GM03348 (cell line): ENCODE results near the gene MT1F.
"Not testable (repeated sequence)": the region's sequence is repeated elsewhere in the genome, so short reads cannot be mapped to it uniquely, and the experiment has no call there.

Experiments
- DNase-seq: peaks from one replicate; pipeline ENCODE4 v3.0.0; 2012; ENCODE audit warnings: low spot score

MT1F gene

DNA sequence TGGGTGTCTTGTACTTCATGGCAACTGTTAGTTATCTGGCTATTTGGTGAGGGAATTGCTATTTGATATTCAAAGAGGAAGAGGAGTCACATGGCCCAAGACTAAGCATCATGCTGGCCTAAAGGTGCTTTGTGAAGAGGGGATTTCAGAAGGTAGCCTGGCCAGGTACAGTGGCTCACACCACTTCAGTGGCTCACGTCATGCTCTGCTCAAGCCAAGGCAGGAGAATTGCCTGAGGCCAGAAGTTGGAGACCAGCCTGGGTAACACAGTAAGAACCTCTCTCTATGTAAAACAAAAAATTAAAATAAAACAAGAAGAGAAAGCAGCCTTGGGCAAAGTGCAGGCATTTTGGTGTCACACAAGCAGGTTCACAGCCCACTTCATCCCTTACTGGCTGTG is 12.4 kb upstream of the MT1F start:
- no peak for DNase-seq

GRCh38 chr16:56645838-56646237 is 11.9 kb upstream of the MT1F start:
- no peak for DNase-seq

- no peak for DNase-seq
Measured at GRCh38 chr16:56647641-56648431, 9.9 kb upstream of the MT1F start.

DNA sequence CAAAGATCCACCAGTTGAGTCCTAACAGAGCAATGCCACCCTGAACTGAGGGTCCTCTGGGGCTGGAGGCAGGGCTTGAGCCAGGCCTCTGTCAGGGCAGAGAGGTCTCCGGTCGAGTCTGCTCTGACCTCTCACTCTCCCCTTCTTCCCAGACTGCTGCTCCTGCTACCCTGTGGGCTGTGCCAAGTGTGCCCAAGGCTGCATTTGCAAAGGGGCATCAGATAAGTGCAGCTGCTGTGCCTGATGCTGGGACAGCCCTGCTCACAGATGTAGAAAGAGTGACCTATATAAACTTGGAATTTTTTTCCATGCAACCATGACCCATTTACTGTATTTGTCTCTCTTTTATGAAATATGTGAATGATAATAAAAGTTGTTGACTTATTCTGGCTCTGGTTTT is 8.5 kb upstream of the MT1F start:
- DNase-seq = no peak

DNA sequence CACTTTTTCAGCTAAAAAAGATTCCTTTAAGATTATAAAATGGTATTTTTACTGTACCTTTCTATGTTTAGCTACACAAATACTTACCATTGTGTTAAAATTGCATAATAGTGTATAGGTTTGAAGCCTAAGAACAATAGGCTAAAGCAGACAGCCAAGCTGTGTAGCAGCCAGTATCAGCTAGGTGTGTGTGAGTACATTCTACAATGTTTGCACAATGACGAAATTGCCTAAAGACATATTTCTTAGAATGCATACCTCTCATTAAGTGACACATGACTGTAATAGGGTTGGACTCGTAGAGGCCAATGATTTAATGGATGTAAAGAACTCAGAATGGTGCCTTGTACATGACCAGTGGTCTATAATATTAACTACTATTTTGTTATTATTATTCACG is 7.9 kb upstream of the MT1F start:
- DNase-seq = no peak

- no peak for DNase-seq
Measured at GRCh38 chr16:56651586-56651985, 6.2 kb upstream of the MT1F start, which contains the start of gene MT1B. Gene MT1B (plus strand): TSS chr16:56651886. CDS start chr16:56651954, 68 bp downstream.

GRCh38 chr16:56652600-56652999 is 5.2 kb upstream of the MT1F start:
- DNase-seq = no peak

GRCh38 chr16:56653218-56653617 is 4.5 kb upstream of the MT1F start:
- DNase-seq = no peak

- no peak for DNase-seq
Measured at GRCh38 chr16:56658327-56658875, 642 bp downstream of the MT1F start.

DNA sequence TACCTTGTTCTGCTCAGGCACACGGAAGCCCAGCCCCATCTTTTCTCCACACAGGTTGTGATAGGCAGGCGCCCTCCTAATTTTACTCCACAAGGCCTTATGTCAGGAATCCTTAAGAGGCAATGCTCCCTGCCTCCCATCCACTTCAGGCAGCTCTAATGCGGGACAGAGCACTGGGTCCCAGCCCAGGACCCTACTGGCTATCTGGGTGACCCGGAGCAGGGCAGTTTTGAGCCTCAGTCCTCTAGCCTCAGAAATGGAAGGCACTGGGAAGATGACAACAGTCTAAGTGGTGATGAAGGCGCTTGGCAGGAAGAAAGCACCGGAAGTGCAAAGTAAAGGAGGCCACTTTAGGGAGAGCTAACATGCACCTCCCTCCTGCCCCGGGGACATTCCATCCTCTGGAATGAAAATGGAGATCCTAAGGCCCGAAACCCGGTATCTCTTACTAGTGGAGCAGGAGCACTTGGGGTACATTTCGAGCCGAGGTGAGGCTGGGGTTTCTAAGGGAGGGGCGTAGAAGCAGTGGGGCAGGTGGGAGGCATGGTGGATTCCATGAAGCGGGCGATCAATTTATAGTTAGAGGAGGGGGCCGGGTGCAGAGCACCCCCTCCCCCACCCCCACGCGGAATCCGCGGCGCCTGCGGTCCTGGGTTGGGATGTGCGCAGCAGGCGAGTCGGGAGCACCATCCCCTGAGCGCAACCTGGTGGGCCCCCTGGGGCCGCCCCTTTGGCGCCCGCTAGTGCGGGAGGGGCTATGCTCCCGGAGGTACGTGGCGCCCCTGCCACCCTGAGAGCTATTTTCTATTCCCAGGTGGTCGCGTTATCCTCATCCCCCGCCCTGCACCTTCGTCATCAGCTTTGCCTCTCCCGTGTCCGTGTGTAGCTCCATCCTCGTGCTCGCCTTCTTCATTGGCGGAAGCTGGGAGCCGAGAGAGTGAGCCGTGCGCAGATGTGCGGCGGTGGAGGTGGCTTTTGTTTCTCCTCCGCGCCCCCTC is 4.9 kb downstream of the MT1F start:
- DNase-seq = no peak

- DNase-seq = no peak
Measured at GRCh38 chr16:56664506-56664905, 6.7 kb downstream of the MT1F start.

GRCh38 chr16:56665286-56666261 is 7.8 kb downstream of the MT1F start:
- not testable (repeated sequence) for DNase-seq

DNA sequence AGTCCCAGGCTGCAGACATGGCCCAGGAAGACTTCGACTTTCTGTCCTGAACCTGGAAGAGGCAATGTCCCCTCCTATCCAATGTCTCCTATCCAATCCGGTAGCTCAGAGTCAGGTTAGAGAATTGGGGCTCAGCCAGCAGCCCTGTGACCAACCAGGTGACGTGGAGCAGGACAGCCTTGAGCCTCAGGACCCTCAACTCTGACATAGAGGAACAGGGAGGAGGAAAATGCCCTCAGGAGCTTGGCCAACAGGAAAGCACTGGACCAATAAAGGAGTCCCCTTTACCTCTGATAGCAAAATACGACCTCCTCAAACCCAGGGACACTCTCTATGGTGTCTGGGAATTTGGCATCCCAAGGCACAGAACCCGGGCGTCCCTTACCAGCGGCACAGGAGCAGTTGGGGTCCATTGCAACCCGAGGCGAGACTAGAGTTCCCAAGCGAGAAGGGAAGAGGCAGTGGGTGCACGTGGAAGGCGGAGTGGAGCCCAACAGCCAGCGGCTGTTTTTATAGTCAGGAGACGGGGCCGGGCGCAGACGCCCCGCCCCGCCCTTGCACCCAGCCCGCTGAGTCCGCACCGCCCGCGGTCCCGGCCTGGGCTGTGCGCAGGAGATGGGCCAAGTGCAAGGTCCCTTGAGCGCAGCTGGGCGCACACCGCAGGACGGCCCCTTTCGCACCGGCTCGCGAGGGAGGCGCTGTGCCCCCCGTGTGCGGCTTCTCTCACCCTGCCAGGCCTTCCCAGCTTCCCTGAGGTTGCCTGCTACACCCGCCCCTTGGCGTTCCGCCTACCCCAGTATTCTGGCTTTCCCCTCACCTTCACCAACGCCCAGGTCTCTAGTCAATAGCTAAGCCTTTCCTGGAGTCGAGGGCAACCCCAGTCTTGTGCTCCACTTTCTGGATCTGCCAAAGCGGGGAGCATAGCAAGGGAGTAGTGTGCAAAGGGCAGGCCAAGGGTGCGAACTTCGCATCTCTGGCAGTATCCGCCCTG is 10.1 kb downstream of the MT1F start, which contains the start of gene MT1G:
Gene MT1G, minus strand, starts transcription at position 485 of the 991 bp plus-strand sequence. Its CDS starts 72 bp downstream, at position 413.
- no peak for DNase-seq

GRCh38 chr16:56669005-56669839 is 11.5 kb downstream of the MT1F start, which contains the start of gene MT1H:
Gene MT1H (plus strand): TSS chr16:56669814. CDS start chr16:56669885, 71 bp downstream.
- DNase-seq = no peak

- DNase-seq = no peak
Measured at GRCh38 chr16:56669840-56670619, 12.3 kb downstream of the MT1F start.

GRCh38 chr16:56670620-56670934 is 12.8 kb downstream of the MT1F start:
- DNase-seq = no peak

GRCh38 chr16:56671691-56672090 is 13.9 kb downstream of the MT1F start:
- not testable (repeated sequence) for DNase-seq

GRCh38 chr16:56672171-56672570 is 14.4 kb downstream of the MT1F start:
- DNase-seq = not testable (repeated sequence)
